ENCODE results near the gene CPNE9.

Gene CPNE9

GRCh38 chr3:9703736-9704346, at the start of gene CPNE9:
Gene CPNE9, plus strand, starts transcription at chr3:9703833. Its CDS starts 164 bp downstream, at chr3:9703997.
- Histone ChIP-seq H3K9ac (ENCODE audit: low read length in 5 of 5) (no peak within 1 kb of the TSS), H3K4me1 (ENCODE audit: control insufficient read depth in 5 of 5, insufficient read depth in 5 of 5, low read length in 5 of 5) (peaks cover 0 to 19% (median 14%) of the 10 kb centered on the region in 5 donors), H3K4me3 (ENCODE audit: low read depth in 1 of 5, low read length in 5 of 5) (peak within 1 kb of the TSS in 4 of 5 donors; percentile 27 to 63 (median 49)), H3K27me3 (ENCODE audit: control insufficient read depth in 5 of 5, insufficient read depth in 4 of 5, low read length in 5 of 5) (peaks cover 0 to 12% (median 9%) of the 10 kb centered on the region in 5 donors), H3K9me3 (ENCODE audit: control insufficient read depth in 5 of 5, low read length in 5 of 5) (no peaks in the 10 kb centered on the region), H3K36me3 (ENCODE audit: control insufficient read depth in 5 of 5, insufficient read depth in 5 of 5, low read length in 5 of 5) (peaks cover 0 to 43% (median 39%) of the 10 kb centered on the region in 5 donors), H3K27ac (ENCODE audit: low read depth, low read length) (no peak within 1 kb of the TSS)

GRCh38 chr3:9659849-9660248, 43.8 kb upstream of the CPNE9 start:
- H3K27ac ChIP-seq (ENCODE audit: low read depth, low read length): no peak overlapping the region
- no peak overlapping the region for H3K4me3 ChIP-seq (ENCODE audit: low read depth in 1 of 5, low read length in 5 of 5)
- H3K36me3 ChIP-seq (ENCODE audit: control insufficient read depth in 5 of 5, insufficient read depth in 5 of 5, low read length in 5 of 5): peaks cover 31 to 96% (median 74%) of the 10 kb centered on the region in 5 donors
- H3K4me1 ChIP-seq (ENCODE audit: control insufficient read depth in 5 of 5, insufficient read depth in 5 of 5, low read length in 5 of 5): peaks cover 0 to 3% (median 0%) of the 10 kb centered on the region in 5 donors
- no peak overlapping the region for H3K9ac ChIP-seq (ENCODE audit: low read length in 5 of 5)
- H3K9me3 ChIP-seq (ENCODE audit: control insufficient read depth in 5 of 5, low read length in 5 of 5): peaks cover 0 to 4% (median 0%) of the 10 kb centered on the region in 5 donors
- no peaks in the 10 kb centered on the region for H3K27me3 ChIP-seq (ENCODE audit: control insufficient read depth in 5 of 5, insufficient read depth in 4 of 5, low read length in 5 of 5)

GRCh38 chr3:9660972-9661371, 42.7 kb upstream of the CPNE9 start:
- H3K27me3 ChIP-seq (ENCODE audit: control insufficient read depth in 5 of 5, insufficient read depth in 4 of 5, low read length in 5 of 5): no peaks in the 10 kb centered on the region
- H3K27ac ChIP-seq (ENCODE audit: low read depth, low read length): no peak overlapping the region
- H3K4me3 ChIP-seq (ENCODE audit: low read depth in 1 of 5, low read length in 5 of 5): no peak overlapping the region
- H3K4me1 ChIP-seq (ENCODE audit: control insufficient read depth in 5 of 5, insufficient read depth in 5 of 5, low read length in 5 of 5): peaks cover 0 to 3% (median 0%) of the 10 kb centered on the region in 5 donors
- no peak overlapping the region for H3K9ac ChIP-seq (ENCODE audit: low read length in 5 of 5)
- H3K36me3 ChIP-seq (ENCODE audit: control insufficient read depth in 5 of 5, insufficient read depth in 5 of 5, low read length in 5 of 5): peaks cover 34 to 93% (median 74%) of the 10 kb centered on the region in 5 donors
- H3K9me3 ChIP-seq (ENCODE audit: control insufficient read depth in 5 of 5, low read length in 5 of 5): peaks cover 0 to 4% (median 0%) of the 10 kb centered on the region in 5 donors

- no peak overlapping the region for H3K27ac ChIP-seq (ENCODE audit: low read depth, low read length)
- H3K4me1 ChIP-seq (ENCODE audit: control insufficient read depth in 5 of 5, insufficient read depth in 5 of 5, low read length in 5 of 5): peaks cover 0 to 2% (median 0%) of the 10 kb centered on the region in 5 donors
- no peak overlapping the region for H3K9ac ChIP-seq (ENCODE audit: low read length in 5 of 5)
- H3K4me3 ChIP-seq (ENCODE audit: low read depth in 1 of 5, low read length in 5 of 5): no peak overlapping the region
- no peaks in the 10 kb centered on the region for H3K27me3 ChIP-seq (ENCODE audit: control insufficient read depth in 5 of 5, insufficient read depth in 4 of 5, low read length in 5 of 5)
- H3K36me3 ChIP-seq (ENCODE audit: control insufficient read depth in 5 of 5, insufficient read depth in 5 of 5, low read length in 5 of 5): peaks cover 32 to 91% (median 81%) of the 10 kb centered on the region in 5 donors
- peaks cover 0 to 4% (median 0%) of the 10 kb centered on the region in 5 donors for H3K9me3 ChIP-seq (ENCODE audit: control insufficient read depth in 5 of 5, low read length in 5 of 5)
Observed at GRCh38 chr3:9664119-9664751, 39.4 kb upstream of the CPNE9 start.

- H3K4me1 ChIP-seq (ENCODE audit: control insufficient read depth in 5 of 5, insufficient read depth in 5 of 5, low read length in 5 of 5): peaks cover 0 to 11% (median 4%) of the 10 kb centered on the region in 5 donors
- no peak overlapping the region for H3K9ac ChIP-seq (ENCODE audit: low read length in 5 of 5)
- H3K27ac ChIP-seq (ENCODE audit: low read depth, low read length): no peak overlapping the region
- no peaks in the 10 kb centered on the region for H3K27me3 ChIP-seq (ENCODE audit: control insufficient read depth in 5 of 5, insufficient read depth in 4 of 5, low read length in 5 of 5)
- H3K4me3 ChIP-seq (ENCODE audit: low read depth in 1 of 5, low read length in 5 of 5): no peak overlapping the region
- H3K36me3 ChIP-seq (ENCODE audit: control insufficient read depth in 5 of 5, insufficient read depth in 5 of 5, low read length in 5 of 5): peaks cover 35 to 92% (median 86%) of the 10 kb centered on the region in 5 donors
- peaks cover 0 to 4% (median 0%) of the 10 kb centered on the region in 5 donors for H3K9me3 ChIP-seq (ENCODE audit: control insufficient read depth in 5 of 5, low read length in 5 of 5)
Observed at GRCh38 chr3:9666704-9667445, 36.8 kb upstream of the CPNE9 start.

GRCh38 chr3:9669277-9669676, 34.4 kb upstream of the CPNE9 start:
- Histone ChIP-seq H3K27ac (ENCODE audit: low read depth, low read length) (no peak overlapping the region), H3K4me1 (ENCODE audit: control insufficient read depth in 5 of 5, insufficient read depth in 5 of 5, low read length in 5 of 5) (peaks cover 0 to 11% (median 4%) of the 10 kb centered on the region in 5 donors), H3K36me3 (ENCODE audit: control insufficient read depth in 5 of 5, insufficient read depth in 5 of 5, low read length in 5 of 5) (peaks cover 36 to 93% (median 91%) of the 10 kb centered on the region in 5 donors), H3K9ac (ENCODE audit: low read length in 5 of 5) (peak overlapping the region in 1 of 5 donors; percentile 1), H3K27me3 (ENCODE audit: control insufficient read depth in 5 of 5, insufficient read depth in 4 of 5, low read length in 5 of 5) (no peaks in the 10 kb centered on the region), H3K9me3 (ENCODE audit: control insufficient read depth in 5 of 5, low read length in 5 of 5) (peaks cover 0 to 1% (median 0%) of the 10 kb centered on the region in 5 donors), H3K4me3 (ENCODE audit: low read depth in 1 of 5, low read length in 5 of 5) (no peak overlapping the region)

GRCh38 chr3:9669720-9670432, 33.8 kb upstream of the CPNE9 start:
- no peaks in the 10 kb centered on the region for H3K9me3 ChIP-seq (ENCODE audit: control insufficient read depth in 5 of 5, low read length in 5 of 5)
- peaks cover 0 to 11% (median 4%) of the 10 kb centered on the region in 5 donors for H3K4me1 ChIP-seq (ENCODE audit: control insufficient read depth in 5 of 5, insufficient read depth in 5 of 5, low read length in 5 of 5)
- peak overlapping the region in 2 of 5 donors; percentile 1 to 30 for H3K9ac ChIP-seq (ENCODE audit: low read length in 5 of 5)
- no peak overlapping the region for H3K4me3 ChIP-seq (ENCODE audit: low read depth in 1 of 5, low read length in 5 of 5)
- H3K36me3 ChIP-seq (ENCODE audit: control insufficient read depth in 5 of 5, insufficient read depth in 5 of 5, low read length in 5 of 5): peaks cover 31 to 93% (median 89%) of the 10 kb centered on the region in 5 donors
- no peak overlapping the region for H3K27ac ChIP-seq (ENCODE audit: low read depth, low read length)
- H3K27me3 ChIP-seq (ENCODE audit: control insufficient read depth in 5 of 5, insufficient read depth in 4 of 5, low read length in 5 of 5): no peaks in the 10 kb centered on the region

- no peaks in the 10 kb centered on the region for H3K27me3 ChIP-seq (ENCODE audit: control insufficient read depth in 5 of 5, insufficient read depth in 4 of 5, low read length in 5 of 5)
- no peaks in the 10 kb centered on the region for H3K9me3 ChIP-seq (ENCODE audit: control insufficient read depth in 5 of 5, low read length in 5 of 5)
- no peak overlapping the region for H3K27ac ChIP-seq (ENCODE audit: low read depth, low read length)
- no peak overlapping the region for H3K4me3 ChIP-seq (ENCODE audit: low read depth in 1 of 5, low read length in 5 of 5)
- no peak overlapping the region for H3K9ac ChIP-seq (ENCODE audit: low read length in 5 of 5)
- peaks cover 29 to 100% (median 90%) of the 10 kb centered on the region in 5 donors for H3K36me3 ChIP-seq (ENCODE audit: control insufficient read depth in 5 of 5, insufficient read depth in 5 of 5, low read length in 5 of 5)
- H3K4me1 ChIP-seq (ENCODE audit: control insufficient read depth in 5 of 5, insufficient read depth in 5 of 5, low read length in 5 of 5): peaks cover 0 to 11% (median 4%) of the 10 kb centered on the region in 5 donors
Observed at GRCh38 chr3:9673082-9673481, 30.6 kb upstream of the CPNE9 start.

GRCh38 chr3:9673752-9674151, 29.9 kb upstream of the CPNE9 start:
- H3K9me3 ChIP-seq (ENCODE audit: control insufficient read depth in 5 of 5, low read length in 5 of 5): no peaks in the 10 kb centered on the region
- no peak overlapping the region for H3K9ac ChIP-seq (ENCODE audit: low read length in 5 of 5)
- H3K27me3 ChIP-seq (ENCODE audit: control insufficient read depth in 5 of 5, insufficient read depth in 4 of 5, low read length in 5 of 5): no peaks in the 10 kb centered on the region
- peaks cover 0 to 11% (median 4%) of the 10 kb centered on the region in 5 donors for H3K4me1 ChIP-seq (ENCODE audit: control insufficient read depth in 5 of 5, insufficient read depth in 5 of 5, low read length in 5 of 5)
- H3K4me3 ChIP-seq (ENCODE audit: low read depth in 1 of 5, low read length in 5 of 5): no peak overlapping the region
- H3K27ac ChIP-seq (ENCODE audit: low read depth, low read length): no peak overlapping the region
- peaks cover 30 to 100% (median 90%) of the 10 kb centered on the region in 5 donors for H3K36me3 ChIP-seq (ENCODE audit: control insufficient read depth in 5 of 5, insufficient read depth in 5 of 5, low read length in 5 of 5)

All from subcutaneous abdominal adipose tissue (tissue), 5 donors.